NCI-H510A treated with DMSO at 0.1 percent for 48 hours (cell line): ENCODE measurements around the gene FEM1B.

Source experiments
- DNase-seq: peaks from one replicate; lab custom pipeline; 2025; lab: John Stamatoyannopoulos, UW

Gene FEM1B

DNA sequence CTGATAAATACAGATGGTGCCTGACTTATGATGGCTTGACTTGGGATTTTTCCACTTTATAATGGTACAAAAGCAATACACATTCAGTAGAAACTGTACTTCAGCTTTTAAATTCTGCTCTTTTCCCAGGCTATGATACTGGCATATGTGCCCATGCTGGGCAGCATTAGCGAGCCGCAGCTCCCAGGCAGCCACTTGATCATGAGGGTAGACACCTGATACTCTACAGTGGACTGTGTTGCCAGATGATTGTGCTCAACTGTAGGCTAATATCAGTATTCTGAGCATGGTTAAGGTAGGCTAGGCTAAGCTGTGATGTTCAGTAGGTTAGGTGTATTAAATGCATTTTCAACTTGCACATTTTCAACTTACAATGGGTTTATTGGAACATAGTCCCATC is 17.7 kb upstream of the FEM1B start:
- peak; percentile 55 for DNase-seq

DNA sequence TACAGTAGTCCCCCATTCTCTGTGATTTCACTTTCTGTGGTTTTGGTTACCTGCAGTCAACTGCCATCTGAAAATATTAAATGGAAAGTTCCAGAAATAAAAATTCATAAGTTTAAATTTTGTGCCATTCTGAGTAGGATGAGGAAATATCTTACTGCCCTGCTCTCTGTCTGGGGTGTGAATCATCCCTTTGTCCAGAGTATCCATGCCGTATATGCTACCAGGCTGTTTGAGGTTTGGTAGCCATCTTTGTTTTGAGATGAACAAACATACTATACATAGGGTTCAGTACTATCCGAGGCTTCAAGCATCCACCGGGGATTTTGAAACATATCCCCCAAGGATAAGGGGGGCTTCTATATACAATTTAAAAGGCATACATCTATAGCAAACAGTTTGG is 16.3 kb upstream of the FEM1B start:
- no peak for DNase-seq

DNA sequence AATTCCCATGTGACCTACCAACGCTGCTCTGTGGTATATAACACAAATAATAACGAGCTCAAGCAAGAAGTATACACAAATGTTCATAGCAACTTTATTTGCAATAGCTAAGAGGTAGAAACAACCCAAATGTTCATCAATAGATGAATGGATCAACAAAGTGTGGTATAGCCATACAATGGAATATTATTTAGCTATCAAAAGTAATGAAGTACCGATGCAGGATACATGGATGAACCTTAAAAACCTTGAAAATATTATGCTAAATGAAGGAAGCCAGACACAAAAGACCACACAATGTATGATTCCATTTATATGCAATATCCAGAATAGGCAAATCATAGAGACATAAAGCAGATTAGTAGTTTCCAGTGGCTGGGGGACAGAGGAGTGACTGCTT is 15.6 kb upstream of the FEM1B start:
- DNase-seq, result no peak

DNA sequence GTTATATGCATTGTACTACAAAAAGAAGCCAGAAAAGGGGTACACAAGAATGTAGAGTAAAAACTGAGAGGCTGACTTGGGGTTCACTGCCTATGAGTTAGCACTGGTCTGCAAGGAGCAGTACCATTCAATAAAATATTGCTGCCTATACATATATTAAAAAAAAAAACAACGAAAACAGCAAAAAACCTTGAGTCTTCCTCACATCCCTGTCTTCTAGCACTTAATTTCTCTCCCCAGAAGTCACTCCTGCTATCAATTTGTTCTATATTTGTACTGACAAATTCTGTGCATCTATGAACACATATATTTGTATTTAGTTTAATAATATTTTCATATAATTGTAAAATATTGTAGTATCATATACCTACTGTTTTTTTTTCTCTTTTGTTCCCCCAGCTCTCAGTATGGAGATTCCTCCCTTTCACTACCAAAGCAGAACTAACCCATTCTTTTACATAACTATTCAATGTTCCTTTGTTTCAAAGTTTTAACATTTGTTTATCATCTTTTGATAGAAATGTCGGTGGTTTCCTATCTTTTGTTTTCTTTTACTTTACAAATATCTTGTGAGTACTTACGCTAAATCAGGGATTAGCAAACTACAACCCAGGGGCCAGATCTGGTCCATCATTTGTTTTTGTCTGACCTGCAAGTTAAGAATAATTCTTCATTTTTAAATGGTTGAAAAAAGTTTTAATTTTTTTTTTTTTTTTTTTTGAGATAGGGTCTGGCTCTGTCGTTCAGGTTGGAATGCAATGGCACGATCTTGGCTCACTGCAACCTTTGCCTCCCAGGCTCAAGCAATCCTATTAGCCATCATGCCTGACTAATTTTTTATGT is 14.8 kb upstream of the FEM1B start:
- no peak for DNase-seq

DNA sequence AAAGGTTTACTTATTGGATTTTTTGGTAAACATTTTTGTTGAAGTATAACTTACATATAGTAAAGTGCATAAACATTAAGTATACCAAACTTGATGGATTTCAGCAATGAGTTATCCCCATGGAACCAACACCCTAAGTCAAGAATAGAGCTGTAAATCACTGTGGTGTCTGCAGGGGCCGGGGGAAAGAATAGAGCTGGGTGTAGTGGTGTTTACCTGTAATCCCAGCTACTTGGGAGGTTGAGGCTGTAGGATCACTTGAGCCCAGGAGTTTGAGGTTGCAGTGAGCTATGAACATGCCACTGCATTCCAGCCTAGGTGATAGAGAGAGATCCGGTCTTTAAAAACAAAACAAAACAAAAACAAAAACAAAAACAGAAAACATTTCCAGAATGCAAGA is 13.3 kb upstream of the FEM1B start:
- DNase-seq, result no peak

DNA sequence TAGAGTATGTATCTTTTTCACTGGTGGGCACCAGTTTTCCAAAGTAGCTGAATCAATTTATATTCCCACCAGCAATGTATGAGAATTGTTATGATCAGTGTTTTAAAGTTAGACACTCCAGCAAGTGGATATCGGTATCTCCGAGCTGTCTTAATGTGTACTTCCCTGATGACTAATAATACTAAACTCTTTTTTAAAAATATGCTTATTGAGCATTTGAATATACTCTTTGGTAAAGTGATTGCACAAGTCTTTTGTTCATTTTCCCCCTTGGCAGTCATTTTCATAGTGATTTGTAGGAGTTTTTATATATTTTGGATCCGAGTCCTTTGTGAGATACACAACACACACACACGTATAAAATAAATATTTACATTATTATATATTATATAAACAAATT is 12.5 kb upstream of the FEM1B start:
- no peak for DNase-seq

DNA sequence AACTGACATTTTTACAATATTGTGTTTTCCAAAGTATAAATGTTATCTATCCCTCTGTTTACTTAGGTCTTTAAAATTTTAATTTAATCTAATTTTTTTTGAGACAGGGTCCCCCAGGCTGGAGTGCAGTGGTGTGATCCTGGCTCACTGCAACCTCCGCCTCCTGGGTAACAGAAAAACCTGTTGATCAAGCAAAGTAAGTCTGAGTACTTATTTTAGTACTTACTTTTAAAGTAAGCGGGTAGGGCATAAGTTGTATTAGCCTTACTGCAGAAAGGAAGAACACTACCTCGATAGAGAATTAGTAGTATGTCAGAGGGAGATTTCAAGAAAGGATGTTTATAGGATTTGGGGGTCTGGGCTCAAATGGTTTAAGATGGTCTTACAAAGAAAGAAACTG is 11.9 kb upstream of the FEM1B start:
- no peak for DNase-seq

DNA sequence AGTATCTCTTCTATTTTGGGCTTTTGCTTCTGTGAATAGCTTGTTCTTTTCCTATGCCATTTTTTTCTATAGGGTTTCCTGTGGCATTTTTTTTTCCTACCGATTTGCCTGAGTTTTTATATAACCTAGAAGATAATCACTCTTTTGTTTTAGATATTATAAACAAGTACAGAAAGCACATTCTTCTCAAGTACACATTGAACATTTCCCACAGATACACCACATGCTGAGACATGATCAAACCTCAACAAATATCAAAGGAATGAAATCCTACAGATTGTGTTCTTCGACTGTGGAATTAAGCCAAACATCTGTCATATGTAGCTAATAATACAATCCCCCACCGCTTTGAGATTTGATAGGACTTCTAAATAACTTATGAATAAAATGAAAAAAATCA is 9.1 kb upstream of the FEM1B start:
- DNase-seq, result no peak

DNA sequence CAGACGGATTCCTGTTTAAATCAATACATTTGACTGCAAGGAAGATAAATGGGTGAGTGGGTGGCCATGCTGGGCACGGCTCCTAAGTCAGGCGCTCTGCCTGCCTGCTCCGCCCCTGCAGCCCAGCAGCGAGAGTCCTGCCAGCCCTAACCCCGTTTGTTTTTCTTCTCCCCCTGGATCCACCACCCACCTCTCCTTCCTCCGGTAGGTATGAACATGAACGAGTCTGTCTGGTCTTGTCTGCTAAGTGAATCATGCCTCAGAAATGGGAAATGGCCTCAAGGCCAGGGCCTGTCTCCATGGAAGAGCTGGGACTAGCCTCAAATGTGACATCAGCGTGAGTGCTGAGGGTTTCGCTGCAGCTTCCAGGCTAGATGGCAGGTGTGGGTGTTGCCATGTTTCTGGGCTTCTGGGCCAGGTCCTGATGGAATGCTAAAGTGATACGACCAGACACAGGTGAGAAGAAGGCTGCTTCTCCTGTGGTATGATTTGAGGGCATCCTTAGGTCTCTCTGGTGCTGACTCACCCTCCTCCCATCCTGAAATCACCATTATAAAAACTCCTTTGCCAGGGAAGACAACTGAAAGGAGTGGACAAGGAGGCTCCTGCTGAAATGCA is 5.6 kb upstream of the FEM1B start:
- DNase-seq, result peak; percentile 47

DNA sequence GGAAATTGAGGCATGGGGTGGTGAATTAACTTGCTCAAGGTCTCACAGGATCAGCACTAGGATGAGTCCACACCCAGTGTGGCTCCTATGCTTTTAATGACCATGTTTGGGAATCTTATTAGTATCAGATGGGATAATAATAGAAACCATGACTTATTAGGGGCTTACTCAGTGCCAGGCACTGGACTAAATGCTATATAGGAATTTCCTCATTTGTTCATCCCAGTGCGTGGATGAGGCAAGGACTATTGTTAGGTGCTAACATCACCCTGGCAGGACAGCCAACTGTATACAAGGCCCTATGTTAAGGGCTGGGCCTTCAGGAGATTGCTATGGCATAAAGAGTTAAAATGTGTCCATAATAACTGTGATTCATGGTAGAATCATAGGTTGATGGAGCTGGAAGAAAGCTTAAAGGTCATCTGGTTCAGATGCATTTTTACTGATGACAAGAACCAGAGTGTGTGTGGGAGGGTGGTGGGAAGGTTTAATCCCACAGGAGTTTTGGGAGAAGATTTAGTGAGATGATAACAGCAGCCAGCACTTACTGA is 4.7 kb upstream of the FEM1B start:
- no peak for DNase-seq

DNA sequence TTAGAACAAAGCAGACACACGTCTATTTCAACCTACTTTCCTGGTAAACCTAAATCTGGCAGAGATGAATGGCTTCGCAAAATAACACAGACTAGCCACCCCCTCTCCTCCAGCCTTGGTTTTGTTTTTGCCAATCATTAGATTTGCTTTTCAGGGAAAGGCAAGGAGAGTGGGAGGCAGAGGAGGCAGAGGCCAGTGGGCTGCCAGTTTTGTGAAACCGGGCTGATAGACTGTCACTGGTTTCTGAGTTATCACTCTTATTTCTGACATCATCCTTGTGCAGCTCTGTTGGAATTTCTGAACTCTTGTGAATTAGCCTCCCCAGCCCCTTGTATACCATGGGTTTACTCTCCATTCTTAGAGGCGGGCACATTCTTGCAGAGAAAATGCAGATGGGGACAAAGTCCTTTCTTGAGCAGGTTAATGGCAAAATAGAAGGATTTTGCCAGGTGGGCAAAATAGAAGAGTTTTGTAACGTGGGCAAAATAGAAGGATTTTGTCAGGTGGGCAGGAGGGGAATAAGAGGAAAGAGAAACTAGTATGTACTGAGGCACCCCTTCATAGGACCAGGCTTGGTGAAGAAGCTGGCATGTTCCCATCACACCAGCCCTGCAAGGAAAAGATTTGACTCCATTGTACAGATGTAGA is 3.2 kb upstream of the FEM1B start:
- DNase-seq, result no peak

DNA sequence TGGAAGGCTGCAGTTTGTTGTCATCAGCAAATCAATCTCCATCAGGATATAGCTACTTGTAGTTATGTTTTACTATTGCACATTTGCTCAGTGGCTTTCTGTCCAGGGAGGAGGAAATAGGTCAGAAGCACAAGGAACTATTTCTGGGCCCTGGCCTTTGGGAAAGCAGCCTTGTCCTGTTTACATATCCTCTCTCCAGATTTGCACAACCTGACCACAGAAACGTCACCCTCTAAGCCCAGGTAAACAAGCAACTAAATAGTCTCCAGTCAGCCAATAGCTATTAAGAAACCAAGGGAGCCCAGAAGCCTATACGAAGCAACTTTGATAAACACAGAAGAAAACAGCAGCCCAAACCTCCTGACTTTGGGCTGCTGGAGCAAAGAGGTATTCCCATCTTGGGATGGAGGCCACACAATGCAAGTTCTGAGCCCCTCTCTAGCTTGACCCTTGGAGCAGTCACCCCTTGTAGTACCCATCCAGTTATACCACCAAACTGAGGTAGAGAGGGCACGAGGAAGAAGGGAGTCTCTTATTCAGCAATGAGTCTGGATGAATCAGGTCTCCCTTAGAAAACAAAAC is 2.3 kb upstream of the FEM1B start:
- peak; percentile 25 for DNase-seq

DNA sequence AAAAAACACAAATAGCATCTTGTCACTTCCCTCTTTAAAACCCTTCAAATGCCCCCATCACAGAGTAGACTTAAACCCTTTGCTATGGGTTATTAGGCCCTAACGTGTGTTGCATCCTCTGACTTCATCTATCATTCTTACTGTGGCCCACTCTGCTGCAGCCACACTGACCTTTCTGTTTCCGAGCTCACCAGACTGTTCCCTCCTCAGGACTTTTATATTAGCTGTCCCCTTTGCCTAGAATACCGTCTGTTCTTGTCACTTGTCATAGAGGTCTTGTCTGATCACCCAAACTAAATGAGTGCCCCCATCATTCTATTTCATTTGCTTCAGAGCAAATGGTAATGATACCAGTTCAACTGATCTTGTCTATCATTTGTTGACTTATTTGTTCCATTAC is 877 bp upstream of the FEM1B start:
- no peak for DNase-seq

DNA sequence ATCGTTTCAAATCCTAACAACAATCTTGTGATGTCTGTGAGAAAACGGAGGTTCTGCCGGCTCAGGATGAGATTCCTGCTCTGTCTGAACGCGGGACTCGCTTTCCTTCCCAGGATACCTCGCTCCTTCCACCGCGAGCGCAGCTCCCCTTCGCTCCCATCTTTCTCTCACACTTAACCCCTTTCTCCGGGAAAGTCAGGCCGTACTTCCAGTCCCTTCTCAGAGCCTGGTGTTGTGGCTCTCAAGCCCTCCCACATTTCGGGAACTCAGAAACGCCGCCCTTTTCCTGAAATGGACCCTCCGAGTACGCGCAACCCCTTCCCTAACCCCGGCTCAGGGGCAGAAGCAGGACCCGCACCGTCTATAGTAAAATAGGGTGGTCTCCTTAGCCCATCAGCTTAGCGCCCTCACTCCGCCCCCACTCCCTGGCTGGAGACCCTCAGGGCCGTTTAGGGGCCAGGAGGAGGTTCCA is 378 bp upstream of the FEM1B start:
- peak; percentile 47 for DNase-seq

DNA sequence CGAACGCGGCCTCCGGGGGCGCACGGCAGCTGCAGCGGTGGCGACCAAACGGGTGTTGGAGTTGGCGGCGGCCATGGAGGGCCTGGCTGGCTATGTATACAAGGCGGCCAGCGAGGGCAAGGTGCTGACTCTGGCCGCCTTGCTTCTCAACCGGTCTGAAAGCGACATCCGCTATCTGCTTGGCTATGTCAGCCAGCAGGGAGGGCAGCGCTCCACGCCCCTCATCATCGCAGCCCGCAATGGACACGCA is 725 bp downstream of the FEM1B start:
- no peak for DNase-seq

DNA sequence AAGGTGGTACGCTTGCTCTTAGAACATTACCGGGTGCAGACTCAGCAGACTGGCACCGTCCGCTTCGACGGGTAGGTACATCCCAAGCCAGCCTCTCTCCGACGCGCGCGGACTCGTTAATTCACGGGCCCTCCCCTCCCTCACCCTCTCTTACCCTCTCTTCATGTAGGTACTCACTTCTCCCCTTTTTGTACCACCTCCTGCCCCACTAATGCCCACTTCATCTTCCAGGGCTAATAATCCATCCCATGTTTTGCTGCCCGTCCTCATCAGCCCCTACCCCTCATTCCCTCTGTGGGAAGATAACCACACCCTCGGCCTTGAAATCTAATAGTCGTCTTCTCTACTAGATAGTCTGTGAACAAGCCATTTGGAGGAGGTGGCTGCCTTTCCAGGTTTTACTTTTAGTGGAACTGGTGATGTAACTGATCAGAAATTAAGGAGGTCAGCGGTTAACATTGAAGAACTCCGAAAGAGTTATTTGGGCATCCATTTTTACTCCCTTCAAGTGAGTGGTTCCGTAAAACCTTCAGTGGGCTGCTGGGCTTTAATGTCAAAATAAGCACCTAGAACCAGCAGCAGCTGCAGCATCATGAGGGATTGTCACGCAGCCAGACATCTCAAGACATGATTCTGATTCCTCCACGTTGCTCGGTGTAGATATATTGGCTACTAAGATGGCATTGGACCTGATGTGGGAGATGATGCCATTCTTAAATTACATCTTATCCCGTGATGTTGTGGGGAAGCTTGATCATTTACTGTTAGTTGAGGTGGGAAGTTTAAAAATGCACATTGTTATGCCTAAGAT is 1.3 kb downstream of the FEM1B start:
- no peak for DNase-seq

DNA sequence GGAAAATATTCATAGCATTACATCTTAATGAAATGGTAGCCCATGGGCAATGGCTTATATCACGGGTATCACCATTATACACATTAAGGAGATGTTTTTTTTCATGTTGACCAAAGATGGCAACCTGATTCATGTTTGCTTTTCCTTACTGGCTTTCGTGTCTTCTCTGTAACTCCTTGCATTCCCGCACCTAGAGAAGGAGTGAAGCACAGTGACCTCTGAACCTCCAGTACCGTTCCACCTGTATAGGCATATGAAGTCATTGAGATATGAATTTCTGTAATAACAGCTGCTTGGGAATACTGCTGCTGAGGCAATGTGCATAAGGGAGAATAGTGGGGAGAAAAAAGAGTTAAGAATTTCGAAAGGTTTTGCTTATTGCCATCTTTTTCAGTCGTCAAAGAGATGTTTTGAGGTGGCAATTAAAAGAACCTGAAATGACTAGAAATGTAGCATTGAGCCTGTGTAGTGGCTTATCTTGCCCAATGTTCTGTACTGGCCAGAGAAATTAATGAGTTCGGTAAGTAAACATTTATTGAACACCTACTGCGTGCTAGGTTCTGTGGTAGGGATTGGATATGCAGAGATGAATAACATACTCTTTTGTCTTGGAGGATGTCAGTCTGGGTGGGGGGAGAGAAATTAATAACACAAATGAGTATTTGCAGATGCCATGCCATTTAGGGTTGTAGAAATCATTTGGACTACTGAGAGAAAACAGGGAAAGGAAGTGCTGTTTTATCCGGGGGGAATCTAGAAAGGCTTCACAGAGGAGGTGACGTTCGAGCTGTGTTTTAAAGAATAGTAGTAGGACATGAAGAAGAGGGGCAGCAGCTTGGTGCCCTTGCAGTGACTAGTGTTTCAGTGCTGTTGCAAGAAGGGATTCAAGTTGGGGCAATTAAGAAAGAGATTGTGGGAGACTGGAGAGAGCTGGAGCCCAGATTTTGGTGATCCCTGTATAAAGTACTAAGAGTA is 2.5 kb downstream of the FEM1B start:
- DNase-seq, result no peak

DNA sequence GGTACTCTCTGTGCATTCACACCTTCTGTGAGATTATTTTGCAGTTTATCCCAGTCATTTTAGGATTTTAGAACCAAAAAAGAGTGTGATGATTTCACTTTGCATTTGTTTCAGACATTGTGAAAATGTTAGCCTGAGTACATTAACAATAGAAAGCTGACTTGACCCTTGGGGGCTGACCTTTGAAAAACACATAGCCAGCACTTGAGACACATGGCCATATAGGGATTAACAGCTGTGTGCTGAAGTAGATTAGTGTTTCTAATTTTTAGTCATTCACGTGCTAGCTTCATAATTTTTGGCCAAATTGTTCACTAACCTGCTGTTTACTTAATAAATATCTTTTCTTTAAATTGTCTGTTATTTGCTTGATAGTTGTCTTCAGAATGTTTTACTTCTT is 3.5 kb downstream of the FEM1B start:
- DNase-seq, result no peak

DNA sequence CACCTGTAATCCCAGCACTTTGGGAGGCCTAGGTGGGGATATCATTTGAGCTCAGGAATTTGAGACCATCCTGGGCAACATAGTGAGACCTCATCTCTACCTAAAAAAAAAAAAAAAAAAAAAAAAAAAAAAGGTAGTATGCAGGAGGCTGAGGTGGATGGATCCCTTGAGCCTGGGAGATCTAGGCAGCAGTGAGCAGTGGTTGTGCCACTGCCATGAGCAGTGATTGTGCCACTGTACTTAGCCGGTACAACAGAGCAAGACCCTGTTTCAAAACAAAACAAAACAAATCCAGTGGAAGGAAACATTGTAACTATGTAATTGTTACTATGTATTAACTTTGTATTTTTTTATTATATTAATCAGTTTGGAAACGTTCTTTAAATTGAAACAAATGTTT is 5.9 kb downstream of the FEM1B start:
- DNase-seq, result no peak

DNA sequence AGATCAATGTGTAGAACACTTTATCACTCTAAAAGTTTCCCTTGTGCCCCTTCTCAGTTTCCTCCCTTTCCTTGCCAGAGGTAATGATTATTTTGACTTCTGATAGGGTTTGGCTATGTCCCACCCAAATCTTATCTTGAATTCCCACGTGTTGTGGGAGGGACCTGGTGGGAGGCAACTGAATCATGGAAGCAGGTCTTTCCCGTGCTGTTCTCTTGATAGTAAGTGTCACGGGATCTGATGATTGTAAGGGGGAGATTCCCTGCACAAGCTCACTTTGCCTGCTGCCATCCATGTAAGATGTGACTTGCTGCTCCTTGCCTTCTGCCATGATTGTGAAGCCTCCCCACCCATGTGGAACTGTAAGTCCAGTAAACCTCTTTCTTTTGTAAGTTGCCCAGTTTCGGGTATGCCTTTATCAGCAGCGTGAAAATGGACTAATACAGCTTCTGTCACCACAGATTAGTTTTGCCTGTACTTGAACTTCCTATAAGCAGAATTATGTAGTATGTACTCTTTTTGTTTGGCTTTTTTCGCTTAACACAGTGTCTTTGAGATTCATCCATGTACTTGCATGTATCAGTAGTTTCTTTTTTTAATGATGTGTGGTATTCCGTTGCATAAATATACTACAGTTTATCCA is 7.2 kb downstream of the FEM1B start:
- DNase-seq, result no peak
